Measurements from ENCODE around the gene SHC2.
"Not testable (repeated sequence)": the region's sequence is repeated elsewhere in the genome, so short reads cannot be mapped to it uniquely, and the experiment has no call there.

Gene SHC2

DNA sequence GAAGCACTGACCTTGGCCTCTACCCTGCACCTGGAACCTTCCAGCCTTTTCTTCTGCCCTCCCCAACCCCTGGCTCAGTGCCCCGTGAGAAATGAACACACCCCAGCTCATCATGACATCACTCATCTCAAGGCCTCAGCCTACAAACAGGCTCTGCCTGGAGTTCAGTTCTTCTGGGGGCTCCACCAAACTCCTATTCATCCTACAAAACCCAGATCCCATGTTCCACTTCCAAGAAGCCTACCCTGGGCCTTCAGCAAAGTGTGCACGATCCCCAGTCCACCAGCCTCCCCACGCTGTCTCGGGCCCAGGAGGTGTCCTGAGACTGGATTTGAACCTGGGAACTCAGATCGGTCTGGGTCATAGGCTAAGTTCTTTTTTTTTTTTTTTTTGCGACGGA is 9.0 kb upstream of the SHC2 start:
- DNase-seq (ENCODE audit: low spot score) = no peak

DNA sequence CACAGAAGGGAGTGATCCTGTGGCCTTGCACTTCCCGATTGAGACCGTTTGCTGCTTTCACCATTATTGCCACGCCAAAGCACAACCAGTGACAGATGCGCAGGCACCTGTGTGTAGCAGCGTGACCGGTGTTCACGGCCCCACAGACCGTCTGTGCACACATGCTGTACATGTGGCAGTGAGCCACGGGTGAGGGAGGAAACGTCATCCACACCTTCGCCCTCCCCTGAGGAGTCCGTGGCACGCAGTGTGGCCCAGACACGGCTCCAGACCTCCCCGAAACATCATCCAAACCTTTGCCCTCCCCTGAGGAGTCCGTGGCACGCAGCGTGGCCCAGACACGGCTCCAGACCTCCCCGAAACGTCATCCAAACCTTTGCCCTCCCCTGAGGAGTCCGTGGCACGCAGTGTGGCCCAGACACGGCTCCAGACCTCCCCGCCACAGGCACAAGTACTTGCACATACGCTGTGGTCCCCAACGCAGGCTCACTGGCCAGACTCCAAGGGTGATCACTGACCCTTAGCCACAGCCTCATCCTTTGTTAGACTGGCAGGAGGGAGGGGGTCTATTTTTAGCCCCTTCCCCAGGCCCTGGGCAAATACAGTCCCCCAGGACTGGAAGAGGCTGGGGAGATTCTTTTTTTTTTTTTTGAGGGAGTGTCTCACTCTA is 7.9 kb upstream of the SHC2 start:
- no peak for DNase-seq (ENCODE audit: low spot score)

DNA sequence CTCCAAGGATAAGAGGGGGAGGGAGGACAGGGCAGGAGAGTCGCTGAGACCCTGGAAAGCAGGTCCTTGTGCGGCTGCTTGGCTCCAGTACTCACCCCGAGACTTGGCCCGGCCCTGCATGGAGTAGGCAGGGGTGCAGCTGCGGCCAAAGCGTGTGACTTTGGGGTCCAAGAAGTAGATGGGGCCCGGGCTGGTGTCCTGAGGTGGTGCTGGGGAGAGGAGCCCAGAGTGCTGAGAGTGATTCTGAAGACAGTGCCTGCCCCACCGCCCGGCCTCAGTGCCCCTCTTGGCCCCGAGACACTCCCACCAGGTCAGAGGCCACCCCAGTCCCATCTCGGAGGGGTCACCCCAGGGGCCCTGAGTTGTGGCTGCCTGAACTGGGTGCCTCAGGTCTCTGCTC is 6.7 kb upstream of the SHC2 start:
- DNase-seq (ENCODE audit: low spot score) = no peak

DNA sequence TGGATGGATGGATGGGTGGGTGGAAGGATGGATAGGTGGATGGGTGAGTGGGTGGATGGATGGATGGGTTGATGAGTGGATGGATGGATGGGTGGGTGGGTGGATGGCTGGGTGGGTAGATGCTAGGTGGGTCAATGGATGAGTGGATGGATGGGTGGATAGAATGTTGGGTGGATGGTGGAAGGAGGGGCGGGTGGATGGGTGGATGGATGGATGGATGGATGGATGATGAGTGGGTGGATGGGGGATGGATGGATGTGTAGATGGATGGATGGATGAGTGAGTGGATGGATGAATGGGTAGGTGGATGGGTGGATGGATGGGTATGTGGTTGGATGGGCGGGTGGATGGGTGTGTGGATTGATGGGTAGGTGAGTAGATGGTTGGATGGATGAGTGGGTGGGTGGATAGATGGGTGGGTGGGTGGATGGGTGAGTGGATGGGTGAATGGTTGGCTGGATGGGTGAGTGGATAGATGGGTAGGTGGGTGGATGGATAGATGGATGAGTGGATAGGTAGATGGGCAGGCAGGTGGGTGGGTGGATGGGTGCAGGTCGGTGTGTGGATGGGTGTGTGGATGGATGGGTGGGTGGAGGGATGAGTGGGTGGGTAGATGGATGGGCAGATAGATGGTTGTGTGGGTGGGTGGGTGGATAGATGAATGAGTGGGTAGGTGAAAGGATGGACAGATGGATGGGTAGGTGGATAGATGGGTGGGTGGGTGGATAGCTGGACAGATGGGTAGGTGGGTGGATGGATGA is 4.4 kb upstream of the SHC2 start:
- DNase-seq (ENCODE audit: low spot score) = no peak

DNA sequence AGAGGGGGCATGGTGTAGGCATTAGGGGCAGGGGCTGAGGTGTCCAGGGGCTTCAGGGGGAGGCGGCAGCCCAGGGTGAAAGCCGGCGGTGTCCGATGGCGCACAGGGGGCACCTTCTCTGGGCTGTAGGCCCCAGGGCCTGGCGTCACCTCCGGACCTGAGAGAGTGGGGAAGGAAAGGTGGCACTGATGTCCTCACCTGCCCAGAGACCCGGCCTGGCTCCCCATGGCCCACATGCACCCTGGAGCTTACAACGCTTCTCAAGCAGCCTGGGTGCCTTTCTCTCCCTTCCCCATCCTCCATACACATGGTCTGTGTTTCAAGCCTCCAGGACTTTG is 3.3 kb upstream of the SHC2 start:
- no peak for DNase-seq (ENCODE audit: low spot score)

DNA sequence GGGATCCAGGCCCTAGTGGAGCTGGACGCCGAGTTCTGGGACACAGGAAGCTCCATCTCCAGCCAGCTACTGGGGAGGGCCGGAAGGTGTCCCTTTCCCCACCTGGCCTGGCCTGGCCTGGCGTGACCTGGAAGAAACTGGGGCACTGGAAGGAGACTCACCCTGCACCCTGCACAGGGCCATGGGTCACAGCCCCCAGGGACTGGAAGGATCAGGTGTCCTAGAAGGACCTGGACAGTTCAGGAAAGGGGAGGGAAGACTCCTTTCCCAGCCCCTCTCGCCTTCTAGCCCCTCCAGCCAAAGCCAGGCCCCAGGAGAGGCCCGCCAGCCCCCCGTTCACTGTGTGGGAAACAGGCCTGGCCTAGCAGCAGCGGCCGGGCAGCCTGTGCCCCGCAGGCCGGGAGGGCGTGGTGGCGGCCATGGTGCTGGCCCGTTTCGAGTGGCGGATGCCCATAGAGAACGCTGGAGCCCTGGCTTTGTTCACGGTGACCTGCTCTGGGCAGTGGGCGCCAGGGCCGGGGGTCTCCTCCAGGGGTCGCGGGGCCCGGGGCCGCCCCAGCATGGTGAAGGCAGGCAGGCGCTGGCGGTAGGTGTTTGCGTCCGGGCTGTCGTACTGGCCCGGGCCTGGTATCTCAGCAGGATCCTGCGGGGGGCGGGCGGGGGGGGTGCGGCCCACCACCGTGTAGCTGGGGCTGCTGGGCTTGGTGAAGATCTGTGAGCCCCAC is 2.8 kb upstream of the SHC2 start:
- DNase-seq (ENCODE audit: low spot score) = no peak

DNA sequence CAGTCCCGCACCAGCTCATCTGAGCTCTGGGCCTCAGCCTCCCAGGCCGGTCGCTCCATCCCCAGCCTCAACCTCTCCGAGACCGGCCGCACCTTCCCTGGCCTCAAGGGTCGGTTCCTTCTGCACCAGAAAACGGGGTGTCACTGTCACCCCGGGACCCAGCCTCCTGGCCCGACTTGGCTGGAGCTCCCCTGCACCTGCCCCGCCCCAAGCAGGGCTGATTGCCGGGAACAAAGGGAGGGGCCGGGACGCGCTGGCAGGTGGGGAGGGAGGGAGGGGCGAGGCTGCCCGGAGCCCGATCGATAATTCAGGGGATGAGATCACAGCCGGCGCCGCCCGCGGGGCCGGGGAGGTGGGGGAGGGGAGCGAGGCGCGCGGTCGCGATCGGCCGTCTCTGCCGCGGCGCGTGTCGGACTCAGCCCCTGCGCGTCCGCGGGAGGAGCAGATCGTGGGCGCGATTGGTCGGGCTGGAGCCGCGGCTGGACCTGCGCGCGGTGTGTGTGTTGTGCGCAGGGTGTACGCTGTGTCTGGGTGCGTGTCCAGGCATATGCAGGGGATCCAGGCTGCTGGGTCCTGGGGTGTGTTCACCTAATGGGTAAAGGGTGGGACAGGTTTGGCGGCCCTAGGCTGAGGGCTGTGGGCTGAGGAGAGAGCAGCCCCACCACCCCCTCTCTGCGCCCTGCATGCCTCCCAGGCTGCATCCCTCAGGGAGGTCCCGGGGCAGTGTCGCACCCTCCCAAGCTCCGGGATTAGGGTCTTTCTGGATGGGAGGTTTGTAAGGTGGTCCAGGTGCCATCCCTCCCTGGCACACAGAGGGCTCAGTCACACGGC is 1.1 kb upstream of the SHC2 start:
- no peak for DNase-seq (ENCODE audit: low spot score)

DNA sequence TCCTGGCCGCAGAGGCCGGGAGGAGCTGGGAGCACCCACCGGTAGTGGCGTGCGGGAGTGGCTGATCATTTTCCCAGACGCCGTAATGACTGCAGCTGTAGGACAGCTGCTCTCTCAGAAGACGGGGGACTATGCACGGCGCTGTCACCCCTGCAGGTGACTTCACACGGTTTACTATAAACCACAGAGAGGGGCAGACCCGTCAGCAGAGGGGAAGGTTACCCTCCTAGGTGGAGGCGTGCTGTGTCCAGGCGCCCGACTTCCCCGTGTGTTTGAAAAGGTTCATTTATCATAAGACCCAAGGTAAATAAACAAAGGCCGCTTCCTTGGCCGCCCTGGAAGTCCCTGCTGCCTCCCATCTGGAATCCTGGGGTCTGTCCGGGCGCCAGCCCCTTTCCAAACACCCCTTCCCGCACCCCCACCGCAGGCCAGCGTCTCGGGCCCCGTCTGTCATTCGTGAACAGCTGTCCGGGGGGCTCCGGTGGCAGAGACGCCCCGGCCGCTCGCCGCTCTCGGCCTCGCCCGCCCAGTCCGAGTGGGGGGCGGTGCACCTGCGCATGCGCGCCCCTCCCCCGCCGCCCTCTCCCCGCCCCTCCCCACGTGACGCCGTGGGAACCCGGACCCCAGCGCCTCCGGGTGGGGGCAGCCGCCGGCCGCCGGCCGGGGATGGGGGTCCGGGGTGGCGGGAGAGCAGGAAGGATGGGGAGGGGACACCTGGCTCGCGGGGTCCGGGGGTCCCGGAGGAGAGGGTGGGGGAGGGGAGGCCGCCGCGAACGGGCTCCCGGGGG is 915 bp downstream of the SHC2 start:
- DNase-seq (ENCODE audit: low spot score) = peak; percentile 40

DNA sequence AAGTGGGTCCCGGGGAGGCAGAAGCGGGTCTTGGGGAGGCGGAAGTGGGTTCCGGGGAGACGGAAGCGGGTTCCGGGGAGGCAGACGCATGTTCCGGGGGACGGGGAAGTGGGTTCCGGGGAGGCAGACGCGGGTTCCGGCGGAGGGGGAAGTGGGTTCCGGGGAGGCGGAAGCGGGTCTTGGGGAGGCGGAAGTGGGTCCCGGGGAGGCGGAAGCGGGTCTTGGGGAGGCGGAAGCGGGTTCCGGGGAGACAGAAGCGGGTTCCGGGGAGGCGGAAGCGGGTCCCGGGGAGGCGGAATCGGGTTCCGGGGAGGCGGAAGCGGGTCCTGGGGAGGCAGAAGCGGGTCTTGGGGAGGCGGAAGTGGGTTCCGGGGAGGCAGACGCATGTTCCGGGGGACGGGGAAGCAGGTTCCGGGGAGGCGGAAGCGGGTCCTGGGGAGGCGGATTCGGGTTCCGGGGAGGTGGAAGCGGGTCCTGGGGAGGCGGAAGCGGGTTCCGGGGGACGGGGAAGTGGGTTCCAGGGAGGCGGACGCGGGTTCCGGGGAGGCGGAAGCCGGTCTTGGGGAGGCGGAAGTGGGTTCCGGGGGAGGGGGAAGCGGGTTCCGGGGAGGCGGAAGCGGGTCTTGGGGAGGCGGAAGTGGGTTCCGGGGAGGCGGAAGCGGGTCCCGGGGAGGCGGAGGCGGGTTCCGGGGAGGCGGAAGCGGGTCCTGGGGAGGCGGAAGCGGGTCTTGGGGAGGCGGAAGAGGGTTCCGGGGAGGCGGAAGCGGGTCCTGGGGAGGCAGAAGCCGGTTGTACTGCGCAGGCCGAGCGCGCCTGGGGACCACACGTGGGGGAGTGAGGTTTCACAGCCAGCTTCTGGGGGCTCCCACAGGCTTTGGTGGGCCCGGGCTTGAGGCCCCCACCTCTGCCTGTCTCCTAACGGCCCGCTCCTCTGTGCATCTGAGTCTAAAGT is 2.5 kb downstream of the SHC2 start:
- DNase-seq (ENCODE audit: low spot score) = no peak

DNA sequence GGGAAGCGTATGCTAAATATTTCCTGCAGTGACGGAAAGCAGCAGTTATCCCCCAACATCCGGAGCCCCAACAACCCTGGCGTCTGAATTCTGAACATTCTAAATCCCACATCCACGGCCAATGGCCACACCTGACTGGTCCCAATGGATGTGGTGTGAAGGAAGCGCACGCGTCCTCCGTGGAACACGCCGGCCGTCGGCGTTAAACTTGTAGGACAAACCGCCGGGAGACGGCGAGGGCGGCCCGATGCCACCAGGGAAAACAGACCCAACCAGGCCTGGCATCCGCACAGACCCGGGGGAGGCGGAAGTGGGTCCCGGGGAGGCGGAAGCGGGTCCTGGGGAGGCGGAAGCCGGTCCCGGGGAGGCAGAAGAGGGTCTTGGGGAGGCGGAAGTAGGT is 3.2 kb downstream of the SHC2 start:
- no peak for DNase-seq (ENCODE audit: low spot score)

DNA sequence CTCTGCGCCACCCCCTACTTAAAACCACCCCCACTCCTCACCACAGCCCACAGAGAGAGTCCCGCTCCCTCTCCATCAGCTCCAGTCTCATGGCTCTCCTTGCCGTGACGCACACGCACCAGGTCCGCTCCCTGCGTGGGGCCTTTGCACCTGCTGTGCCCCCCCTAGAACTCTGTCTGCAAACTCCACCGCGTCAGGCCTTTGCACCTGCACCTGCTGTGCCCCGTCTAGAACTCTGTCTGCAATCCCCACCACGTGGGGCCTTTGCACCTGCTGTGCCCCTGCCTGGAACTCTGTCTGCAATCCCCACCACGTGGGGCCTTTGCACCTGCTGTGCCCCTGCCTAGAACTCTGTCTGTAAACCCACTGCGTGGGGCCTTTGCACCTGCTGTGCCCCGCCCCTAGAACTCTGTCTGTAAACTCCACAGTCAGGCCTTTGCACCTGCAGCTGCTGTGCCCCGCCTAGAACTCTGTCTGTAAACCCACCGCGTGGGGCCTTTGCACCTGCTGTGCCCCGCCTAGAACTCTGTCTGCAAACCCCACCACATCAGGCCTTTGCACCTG is 4.2 kb downstream of the SHC2 start:
- DNase-seq (ENCODE audit: low spot score) = no peak

DNA sequence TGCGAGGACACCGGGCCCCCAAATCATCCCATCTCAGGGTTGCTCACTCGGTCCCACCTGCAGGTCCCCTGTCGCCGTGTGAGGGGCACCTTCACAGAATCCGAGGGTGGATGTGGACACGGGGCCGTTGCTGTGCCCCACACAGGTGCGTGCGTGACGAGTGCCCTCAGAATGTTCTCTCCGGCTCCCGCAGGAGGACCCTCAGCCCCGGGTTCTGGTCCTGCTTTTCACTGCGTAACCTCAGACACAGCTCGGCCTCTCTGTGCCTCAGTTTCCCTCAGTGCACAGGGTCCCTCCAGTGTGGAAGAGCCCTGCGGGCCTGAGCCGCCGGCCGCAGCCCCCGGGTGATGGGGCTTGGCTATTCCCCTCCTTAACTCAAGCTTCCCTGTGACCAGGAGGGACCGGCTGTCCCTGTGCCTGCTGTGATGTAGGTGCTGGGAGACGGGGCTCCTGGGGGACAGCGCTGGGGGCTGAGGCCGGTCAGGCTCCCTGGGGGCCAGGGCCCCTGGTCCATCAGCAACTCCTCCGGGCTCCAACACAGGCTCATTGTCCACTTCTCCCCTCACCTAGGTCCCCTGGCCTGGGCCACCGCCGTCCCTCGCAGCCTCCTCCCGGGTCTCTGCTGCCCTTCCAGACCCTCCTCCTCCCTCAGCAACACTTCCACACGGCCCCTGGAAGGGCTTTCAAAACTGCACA is 4.8 kb downstream of the SHC2 start:
- DNase-seq (ENCODE audit: low spot score) = no peak

DNA sequence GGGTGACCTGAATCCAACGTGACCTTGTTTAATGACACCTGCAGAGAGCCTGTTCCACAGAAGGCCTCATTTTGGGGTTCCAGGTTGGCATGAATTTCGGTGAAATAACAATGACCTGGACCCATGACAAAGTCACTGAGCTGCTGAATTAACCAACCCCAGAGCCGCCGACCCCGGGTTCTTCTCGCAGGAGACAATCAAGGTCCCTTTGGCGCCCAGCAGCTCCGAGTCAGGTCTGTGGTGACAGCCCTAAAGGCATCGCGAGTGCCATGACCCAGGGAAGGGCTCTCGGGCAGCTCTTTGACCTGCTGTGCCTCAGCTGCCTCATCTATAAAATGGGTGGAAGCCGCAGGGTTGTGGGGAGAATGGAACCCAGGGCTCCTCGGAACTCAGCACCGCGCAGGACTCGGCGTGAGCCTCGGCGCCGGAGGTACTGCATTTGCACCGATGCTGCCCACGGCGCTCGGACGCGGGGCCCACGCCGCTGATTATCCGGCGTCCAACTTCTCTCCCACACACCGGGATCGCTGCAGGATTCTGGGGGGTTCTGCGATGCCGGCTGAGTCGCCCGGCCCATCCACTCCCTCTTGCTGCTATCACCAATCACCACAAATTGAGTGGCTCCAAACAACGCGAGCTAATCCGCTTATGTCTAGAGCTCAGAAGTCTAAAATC is 5.7 kb downstream of the SHC2 start:
- DNase-seq (ENCODE audit: low spot score) = no peak

DNA sequence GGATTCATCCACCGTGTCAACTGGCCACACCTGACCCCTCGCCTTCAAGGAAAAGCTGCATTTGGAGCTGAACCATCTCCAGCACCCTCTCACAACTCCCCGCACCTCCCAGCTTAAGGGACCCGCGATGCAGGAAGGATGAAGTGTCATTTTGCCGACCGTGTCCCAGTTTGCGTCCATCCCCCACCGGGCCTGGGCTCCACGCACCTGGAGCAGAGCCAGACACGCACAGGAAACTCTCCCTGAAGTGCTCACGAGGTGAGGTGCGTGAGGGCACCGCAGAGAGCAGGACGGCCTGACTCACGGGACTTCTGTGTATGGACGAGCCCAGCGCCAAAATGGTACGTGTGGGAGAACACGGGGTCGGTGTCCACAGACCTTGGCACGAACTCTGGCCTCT is 7.2 kb downstream of the SHC2 start:
- DNase-seq (ENCODE audit: low spot score) = no peak

DNA sequence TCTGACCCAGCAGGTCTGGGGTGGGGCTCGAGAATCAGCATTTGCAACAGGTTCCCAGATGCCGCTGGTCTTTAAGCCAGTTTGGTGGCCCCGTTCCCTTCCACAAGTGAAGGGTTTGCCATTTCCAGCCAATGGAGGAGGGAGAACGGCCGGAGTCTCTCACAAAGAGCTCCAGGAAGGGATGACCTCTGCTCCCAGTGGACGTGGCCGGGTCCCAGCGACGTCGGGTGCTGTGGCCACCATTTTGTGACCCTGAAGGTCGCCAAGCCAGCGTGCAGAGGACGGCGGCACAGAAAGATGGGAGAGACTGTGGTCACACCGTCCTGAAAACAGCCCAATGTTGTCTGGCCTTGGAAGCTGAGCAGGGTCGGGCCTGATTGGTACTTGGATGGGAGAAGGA is 8.0 kb downstream of the SHC2 start:
- DNase-seq (ENCODE audit: low spot score) = no peak

DNA sequence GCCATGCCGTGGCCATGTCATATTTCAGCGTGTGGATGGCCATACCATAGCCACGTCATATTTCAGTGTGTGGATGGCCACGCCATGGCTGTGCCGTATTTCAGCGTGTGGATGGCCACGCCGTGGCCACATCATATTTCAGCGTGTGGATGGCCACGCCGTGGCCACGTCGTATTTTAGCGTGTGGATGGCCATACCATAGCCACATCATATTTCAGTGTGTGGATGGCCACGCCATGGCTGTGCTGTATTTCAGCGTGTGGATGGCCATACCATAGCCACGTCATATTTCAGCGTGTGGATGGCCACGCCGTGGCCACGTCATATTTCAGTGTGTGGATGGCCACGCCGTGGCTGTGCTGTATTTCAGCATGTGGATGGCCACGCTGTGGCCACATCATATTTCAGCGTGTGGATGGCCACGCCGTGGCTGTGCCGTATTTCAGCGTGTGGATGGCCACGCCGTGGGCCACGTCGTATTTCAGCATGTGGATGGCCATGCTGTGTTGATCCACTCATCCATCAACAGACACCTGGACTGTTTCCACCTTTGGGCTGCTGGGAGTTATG is 9.8 kb downstream of the SHC2 start:
- not testable (repeated sequence) for DNase-seq (ENCODE audit: low spot score)

DNA sequence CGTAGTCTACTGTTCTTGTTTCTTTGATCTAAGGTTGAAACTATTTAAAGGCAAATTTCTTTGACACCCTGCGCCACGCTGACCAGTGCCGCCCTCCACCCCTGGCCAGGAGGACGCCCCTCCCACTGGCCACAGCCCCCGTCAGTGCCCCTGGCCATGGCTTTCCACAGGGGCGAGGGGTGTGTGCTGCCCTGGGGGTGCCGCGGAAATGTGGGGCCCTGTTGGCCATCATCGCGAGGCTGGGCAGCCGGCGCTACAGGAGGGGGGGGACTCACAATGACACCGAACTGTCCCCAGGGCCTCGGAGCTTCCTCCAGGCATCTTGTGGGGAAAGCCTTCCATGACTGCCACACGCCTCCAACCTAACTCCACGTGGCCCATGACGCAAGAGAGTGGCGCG is 10.9 kb downstream of the SHC2 start:
- no peak for DNase-seq (ENCODE audit: low spot score)

DNA sequence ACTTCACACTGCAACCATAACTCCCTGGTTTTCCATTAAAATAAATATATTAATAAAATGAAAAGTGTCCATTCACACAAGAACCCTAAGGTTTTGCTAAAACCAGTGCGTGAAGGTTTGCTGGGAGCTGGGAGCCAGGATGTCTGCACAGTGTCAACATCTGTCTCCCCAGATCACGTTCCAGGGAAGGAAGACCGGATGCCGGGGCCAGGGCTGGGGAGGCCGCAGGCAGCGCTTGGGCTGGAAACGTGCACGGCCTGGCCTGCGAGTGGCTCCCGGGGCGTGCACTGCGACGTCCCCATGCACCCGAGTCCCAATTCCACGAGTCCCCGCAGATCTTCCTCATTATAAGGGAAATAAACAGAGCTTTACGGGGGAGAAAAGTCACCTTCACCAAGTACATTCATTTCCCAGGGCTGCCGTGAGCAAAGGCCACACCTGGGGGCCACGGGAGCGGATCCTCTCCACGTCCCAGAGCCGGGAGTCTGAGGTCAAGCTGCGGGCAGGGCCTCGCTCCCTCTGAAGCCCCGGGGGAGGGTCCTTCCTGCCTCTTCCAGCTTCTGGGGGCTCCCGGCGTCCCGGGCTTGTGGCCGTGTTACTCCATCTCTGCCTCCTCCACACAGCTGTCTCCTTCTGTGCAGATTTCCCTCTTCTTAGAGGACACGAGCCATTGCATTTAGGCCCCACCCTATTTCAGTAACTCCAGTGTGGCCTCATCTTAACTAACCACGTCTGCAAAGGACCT is 12.8 kb downstream of the SHC2 start:
- DNase-seq (ENCODE audit: low spot score) = no peak

Data from pons (tissue), 1 donor.